Caki2 (cell line): Measurements from ENCODE around the gene PIP5K1C. TPM values are rescaled to one million over a fixed set of nuclear protein-coding genes. Genes with fewer than 3 reads are reported as not detected.

Source experiments
- DNase-seq: peaks from one replicate; pipeline ENCODE4 v3.0.0-alpha.2; 2015; ENCODE audit warnings: low read depth
- in situ Hi-C: cut with HindIII; loops from 2 replicates; pipeline ENCODE4 v1.10.0; 2016; ENCODE audit warnings: low sequenced_read_pairs, low pct_unique_long_range_greater_than_20kb, mixed read lengths
- total RNA-seq: library from RNA; depleted of rRNA; stranded (reverse); fragments of >200 nt; shearing (Covaris generic); gene quantifications from 2 replicates; pipeline ENCODE4 v1.2.3, GENCODE V29; 2014; ENCODE audit warnings: low replicate concordance

PIP5K1C gene
- total RNA-seq, 1 experiment from 2014 or later, result 6.4 TPM

DNA sequence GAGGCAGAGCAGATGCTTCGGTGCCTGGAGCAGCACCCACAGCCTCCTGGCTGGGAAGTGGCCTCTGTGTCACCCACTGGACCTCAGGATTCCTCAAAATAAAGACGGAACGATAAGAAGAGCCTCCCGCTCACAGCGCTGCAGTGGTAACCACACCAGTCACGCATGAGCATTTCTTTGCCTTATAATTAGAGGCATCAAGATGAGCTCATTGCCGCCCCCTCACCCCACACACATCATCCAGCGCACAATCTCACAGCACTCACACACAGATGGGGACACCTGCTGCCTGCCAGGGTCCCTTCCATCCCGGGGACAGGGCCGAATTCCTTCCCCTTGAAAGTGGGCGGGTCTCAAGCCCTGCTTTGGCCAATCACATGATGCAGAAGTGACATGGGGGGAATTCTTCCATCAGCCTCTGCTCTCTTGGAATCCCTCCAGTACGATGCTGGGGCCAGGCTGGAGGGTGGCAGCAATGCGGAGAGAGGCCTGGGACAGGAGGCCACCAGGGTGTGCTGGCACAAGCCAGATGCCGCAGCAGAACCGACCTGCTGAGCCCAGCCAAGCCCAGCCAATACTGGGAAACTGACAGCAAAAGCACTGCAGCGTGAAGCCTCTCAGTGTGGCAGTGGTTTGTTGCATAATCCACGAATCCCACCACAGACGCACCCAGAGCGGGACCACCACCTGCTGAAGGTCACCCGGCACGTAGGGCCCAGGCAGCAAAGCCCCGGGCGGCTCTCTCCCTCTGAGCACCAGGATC lies 16.0 kb downstream of the PIP5K1C start:
- in situ Hi-C loops, result no loop called here
- no peak for DNase-seq

DNA sequence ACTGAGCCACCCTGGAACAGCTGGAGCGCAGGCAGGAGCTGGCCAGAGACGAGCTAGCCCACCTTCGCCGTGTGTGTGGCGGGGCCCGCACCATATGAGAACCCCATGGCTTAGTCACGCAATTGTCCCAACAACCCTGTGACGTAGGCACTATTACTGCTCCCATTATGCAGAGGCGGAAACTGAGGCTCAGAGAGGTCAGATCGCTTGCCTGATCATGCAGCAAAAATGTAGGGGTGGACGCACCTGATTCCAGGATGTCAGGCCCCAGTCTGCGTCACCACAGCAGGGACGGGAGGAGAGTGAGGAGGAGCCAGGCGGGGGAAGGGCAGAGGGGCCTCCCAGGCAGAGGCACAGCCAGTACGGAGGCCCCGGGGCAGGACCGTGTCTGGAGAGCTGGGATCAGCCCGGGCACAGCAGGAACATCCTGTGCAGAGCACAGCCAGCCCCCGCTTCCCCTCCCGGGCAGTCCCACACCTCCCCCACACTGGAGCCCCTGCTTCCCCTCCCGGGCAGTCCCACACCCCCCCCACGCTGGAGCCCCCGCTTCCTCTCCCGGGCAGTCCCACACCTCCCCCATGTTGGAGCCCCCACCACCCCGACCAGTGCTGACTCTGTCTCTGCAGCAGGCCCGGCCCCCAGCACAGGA lies 16.7 kb downstream of the PIP5K1C start:
- in situ Hi-C loops, result no loop called here
- no peak for DNase-seq

DNA sequence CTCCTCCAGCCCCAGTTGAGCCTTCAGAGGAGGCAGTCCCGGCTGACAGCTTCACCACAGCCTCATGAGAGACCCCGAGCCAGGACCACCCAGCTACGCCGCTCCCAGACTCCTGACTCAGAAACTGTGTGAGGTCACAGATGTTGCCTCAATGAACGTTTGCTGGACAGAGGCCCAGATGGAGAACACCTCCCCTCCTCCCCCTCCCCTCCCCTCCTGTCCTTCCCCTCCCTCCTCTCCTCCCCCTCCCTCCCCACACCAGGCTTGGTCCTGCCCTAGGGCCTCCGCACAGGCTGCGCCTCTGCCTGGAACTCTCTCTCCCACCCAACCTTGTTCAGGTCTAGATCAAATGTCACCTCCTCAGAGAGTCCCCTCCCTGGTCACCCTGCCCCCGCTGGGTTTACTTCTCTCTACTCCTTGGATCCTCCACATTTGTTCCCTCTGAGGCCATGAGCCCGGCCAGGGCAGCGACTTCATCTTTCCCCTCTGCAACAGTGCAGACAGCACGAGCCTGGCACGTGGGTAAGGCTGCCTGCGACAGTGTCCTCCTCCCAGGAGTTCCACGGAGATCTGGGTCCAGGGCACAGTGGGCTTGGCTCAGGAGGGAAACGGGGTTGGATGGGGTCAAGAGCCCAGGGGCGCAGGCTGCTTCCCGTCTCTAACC lies 17.4 kb downstream of the PIP5K1C start:
- in situ Hi-C loops, result no loop called here
- no peak for DNase-seq

DNA sequence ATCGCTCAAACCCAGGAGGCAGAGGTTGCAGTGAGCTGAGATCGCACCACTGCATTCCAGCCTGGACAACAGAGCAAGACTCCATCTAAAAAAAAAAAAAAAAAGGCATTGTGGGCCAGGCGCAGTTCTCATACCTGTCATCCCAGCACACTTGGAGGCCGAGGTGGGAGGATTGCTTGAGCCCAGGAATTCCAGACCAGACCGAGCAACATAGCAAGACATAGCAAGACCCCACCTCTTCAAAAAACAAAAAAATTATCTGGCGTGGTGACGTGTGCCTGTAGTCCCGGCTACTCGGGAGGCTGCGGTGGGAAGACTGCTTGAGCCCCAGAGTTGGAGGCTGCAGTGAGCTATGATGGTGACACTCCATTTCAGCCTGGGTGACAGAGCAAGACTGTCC lies 18.0 kb downstream of the PIP5K1C start:
- in situ Hi-C loops, result no loop called here
- no peak for DNase-seq

DNA sequence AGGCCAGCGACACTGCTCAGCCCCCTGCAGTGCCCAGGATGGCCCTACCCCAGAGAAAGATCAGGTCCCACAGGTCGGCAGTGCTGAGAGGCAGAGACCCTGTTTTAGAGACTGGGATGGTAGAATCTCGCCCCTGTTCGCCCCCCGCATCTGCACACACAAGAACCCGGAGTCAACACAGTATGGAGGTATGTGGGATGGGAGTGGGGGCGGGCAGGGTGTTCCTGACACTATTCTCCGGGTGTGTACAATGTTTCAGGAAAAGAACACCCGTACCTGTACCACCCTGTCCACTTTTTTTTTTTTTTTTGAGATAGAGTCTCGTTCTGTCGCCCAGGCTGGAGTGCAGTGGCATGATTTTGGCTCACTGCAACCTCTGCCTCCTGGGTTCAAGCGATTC lies 19.3 kb downstream of the PIP5K1C start:
- no peak for DNase-seq
- in situ Hi-C loops, result no loop called here

DNA sequence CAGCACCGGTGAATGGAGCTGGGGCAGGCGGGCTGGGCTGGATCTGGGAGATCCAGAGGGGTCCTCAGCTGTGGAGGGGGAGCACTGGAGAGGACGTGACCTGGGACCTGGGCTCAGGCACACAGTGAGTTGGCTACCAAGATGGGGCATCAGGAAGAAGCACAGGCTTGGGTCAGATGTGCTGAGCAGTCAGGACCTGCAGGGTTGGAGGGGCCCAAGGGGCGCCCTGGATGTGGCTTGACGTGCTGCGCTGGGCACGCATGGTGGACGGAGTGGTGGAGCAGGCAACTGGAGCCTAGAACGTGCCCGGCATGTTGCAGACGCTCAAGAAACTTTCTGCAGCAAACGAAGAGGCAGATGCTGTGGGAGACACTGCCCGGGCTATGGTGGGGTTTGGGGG lies 20.7 kb downstream of the PIP5K1C start:
- no peak for DNase-seq
- in situ Hi-C loops, result no loop called here

DNA sequence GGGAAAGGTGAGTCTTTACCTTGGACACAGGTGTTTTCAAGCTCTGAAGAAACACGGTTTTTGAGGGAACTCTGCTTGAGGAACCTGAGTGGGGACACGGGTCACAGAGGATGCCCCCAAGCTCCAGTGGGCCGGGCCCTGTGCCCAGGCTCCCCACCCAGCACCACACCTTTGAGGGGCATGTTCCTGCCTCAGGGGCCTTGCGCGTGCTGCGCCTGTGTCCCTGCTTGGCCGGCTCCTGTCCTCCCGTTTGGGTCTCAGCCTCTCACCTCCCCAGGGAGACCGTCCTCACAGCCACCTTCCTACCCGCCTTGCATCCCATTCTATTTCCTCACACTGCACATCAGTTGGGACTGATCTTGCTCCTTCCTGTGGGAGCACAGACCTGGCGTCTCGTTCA lies 21.1 kb downstream of the PIP5K1C start:
- DNase-seq, result no peak
- in situ Hi-C loops, result no loop called here

DNA sequence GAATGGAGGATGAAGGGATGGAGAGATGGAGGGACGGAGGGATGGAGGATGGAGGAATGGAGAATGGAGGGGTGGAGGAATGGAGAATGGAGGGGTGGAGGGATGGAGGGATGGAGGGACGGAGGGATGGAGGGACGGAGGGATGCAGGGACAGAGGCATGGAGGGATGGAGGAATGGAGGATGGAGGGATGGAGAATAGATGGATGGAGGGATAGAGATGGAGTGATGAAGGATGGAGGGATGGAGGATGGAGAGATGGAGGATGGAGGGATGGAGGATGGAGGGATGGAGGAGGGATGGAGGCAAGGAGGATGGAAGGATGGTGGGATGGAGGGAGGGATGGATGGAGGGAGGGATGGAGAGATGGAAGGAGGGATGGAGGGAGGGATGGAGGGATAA lies 22.1 kb downstream of the PIP5K1C start:
- in situ Hi-C loops, result no loop called here
- DNase-seq, result no peak

DNA sequence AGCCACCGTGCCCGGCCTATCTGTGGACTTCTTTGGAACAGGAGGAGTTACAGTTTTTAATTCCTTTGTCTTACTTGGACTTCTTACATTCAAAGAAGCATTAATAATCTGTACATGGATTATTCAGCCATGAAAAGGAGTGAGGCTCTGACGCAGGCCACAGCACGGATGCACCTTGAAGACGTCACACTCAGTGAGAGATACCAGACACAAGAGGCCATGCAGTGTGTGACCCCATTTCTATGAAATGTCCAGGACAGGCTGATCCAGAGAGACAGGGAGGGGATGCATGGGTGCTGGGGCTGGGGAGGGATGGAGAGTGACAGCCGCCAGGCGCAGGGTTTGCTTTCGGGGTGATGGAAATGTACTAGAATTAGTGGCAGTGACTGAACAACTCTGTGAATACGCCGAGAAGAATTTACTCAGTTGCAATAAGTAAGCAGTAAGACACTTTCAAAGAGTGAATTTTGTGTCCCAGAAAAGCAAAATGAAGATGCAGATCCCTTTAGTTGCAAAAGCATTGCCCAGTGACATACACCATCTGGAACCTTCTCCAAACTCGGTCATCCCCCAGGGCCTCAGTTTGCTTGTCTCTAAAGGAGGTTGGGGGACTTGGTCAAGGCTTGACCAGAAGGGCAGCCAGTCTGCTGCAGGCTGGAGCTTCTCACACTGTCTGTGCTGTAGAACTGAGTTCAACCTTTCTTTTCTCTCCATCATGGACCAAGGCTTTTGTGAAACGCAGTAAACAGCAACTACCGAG lies 25.3 kb downstream of the PIP5K1C start:
- in situ Hi-C loops, result no loop called here

DNA sequence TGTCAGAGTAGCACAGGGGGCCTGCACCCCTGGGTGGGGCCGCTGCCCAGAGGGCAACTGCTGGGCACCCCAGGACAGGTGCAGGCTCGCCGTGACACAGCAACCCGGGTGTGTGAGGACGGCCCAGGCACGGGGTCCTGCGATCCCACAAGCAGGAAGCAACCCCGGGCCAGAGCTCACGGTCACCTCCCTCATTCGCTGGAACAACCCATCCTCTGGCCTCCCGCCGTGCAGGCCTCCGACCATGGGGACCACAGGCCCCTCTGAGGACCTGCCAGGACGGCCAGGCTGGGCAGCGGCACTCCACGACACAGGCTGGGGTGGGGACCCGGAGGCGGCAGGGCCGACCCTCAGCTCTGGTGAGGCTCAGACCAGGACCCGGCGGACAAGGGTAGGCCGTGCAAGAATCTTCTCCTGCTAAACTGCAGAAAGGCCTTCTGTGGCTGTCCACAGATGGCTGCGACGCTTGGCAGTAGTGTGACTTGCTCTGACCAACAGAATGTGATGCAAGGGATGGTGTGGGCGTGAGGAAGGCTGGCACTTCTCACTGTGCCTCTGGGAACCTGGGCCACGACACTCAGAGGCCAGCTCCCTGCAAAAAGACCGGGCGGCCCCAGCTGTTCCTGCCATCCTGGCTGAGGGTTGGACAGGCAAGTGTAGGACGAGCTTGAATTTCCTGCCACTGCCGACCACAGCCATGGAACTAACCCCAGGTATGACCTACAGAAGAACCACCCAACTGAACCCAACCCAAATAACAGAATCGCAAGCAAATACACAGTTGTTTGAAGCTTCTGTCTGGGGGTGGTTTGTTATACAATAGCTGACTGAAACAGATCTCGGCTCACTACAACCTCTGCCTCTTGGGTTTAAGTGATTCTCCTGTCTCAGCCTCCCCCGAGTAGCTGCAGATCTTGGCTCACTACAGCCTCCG lies 26.5 kb downstream of the PIP5K1C start:
- DNase-seq, result no peak
- in situ Hi-C loops, result no loop called here

More for the DNA sequence above, 25.3 kb downstream of the PIP5K1C start:
- DNase-seq, result no peak

DNA sequence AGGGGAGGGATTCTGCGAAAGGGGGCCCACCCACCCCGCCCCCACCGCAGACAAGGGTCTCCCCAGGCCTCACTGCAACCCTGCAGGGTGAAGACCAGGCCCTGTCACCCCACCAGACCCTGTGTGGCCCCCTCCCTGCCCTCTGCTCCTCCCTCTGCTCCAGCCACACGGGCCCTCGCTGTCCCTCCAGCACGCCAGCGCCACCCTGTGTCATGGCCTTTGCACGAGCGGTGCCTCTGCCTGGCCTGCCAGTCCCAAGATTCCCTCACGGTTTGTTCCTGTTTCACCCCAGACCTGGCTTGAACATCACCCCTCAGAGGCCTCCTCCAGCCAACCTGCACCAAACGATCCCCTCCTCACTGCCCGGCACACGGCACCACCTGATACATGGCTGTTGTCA lies 27.3 kb downstream of the PIP5K1C start:
- in situ Hi-C loops, result no loop called here
- DNase-seq, result no peak

DNA sequence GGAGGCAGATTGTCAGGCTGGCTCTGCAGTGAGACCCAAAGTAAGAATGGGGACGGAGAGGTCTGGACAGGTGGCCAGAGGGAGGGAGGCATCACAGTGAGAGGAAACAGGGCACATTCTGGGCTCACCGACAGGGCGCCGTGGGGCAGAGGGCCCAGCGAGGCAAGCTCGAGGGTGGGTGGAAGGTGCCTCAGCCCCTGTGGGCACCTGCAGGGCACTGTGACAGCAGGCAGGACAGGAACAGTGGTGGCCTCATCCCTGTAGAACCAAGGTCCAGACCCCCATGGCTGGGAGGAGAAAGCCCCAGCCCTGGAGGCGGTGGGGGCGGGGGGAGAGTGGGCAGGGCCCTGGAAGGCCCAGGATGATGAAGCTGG lies 27.7 kb downstream of the PIP5K1C start:
- DNase-seq, result no peak
- in situ Hi-C loops, result no loop called here

DNA sequence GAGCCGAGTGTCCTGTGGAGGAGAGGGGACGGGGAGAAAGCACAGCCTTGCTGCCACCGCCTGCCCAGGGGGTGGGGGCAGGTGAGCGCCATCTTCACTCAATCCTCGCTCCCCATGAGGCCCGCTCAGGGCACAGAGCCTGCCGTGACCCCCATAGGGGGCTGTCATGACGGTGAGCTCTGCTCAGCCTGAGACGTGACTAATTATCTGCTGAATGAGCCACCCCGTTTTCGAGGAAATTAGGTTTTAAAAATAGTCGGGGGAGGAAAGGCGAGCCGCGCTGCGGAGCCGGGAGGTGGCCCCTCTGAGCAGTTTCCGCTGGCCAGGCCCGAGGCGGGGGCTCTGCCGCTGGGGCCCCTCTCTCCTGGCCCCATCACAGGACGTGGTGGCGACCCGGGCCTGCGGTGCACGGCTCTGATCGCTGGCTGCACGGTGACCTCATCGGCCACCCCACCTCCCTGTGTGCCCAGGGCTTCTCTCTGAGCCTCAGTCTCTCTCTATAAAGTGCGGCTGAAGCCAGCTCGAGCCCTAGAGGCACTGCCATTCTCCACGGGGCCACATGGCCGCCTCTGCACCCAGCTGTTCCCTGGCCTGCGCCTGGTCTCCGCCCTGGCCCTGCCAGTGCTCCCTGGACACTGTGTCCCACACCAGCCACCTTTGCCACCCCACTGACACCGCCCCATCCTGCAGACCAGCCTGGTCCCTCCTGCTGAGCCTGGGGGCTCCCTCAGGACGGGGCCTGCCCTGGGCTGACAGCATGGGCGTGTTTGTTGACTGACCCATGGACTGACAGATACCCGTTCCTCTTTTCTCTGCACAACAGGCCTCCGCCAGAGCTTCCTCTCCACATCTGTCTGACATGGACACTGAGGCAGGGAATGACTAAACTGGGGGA lies 28.3 kb downstream of the PIP5K1C start:
- in situ Hi-C loops, result no loop called here
- no peak for DNase-seq

DNA sequence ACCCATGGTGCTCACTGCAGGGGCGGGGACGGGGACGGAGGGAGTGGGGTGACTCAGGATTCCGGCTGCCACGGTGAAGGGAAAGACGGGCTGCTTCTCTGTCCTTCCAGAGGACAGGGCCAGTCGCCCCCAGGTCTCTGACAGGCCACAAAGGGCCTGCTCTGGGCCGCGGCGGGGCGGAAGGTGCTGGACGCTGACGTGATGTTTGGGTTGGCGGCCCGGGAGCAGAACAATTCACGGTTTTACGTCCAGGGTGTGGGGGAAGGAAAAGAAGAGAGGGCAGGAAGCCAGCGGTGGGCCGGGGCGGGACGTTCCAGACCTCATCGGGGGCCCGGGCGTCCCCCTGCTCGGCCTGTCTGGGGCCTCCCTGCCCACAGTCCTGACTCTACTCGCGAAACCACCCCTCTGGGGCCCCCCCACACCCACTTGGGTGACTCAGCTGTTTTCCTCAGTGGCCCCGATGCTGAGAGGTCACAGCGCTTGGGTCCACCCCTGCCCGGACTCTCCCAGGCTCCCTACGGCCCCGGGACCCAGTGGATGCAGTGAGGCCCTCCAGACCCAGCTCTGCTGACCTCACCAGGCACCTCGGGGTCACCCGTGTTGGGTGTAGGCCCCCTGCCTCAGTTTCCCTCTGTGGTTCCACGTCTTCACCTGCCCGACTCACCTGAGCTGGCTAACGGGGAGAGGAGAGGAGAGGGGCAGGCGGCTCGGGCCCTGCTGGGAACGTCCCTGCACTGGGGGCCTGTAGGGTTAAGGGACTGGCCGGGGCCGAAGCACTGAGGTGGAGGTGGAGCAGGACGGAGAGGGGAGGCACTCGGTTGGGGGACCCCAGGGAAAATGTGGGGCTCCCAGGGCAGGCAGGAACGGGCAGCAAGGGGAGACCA lies 29.2 kb downstream of the PIP5K1C start:
- DNase-seq, result no peak
- in situ Hi-C loops, result no loop called here

DNA sequence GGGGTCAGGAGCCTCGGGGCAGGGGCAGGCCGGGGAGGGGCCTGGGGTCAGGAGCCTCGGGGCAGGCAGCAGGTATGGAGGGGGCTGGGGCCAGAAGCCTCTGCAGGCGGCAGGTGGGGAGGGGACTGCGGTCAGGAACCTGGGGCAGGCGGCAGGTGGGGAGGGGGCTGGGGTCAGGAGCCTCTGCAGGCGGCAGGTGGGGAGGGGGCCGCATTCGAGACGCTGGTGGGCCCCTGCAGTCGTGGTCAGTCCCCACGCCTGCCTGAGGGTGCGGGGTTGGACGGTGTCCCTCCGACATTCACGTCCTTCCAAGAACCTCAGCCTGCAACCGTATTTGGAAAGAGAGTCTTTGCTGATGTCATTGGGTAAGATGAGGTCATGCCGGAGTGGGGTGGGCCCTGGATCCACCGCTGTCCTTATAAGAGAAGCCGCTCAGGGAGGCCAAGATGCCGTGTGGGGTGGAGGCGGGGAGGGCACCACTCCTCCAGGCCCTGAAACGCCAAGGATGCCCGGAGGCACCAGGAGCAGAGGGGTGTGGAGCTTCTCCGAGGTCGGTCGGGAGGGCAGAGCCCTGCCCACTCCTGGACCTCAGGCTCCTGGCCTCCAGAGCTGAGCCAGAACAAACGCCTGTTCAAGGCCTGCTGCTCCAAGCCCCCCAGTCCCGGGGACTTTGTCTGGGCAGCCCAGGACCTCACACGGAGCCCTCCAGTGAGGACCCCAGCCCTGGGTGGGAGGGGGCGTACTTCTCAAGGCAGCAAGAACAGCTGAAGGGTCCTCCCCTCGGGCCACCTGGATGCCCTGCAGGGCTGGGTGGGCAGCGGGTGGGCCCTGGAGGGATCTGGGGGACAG lies 30.1 kb downstream of the PIP5K1C start:
- DNase-seq, result no peak
- in situ Hi-C loops, result no loop called here
